ENCODE results near the gene CMTM8. TPM values are rescaled to one million over a fixed set of nuclear protein-coding genes. Genes with fewer than 3 reads are reported as not detected.

CMTM8 gene
- total RNA-seq, 1 donor = 1.1 TPM

DNA sequence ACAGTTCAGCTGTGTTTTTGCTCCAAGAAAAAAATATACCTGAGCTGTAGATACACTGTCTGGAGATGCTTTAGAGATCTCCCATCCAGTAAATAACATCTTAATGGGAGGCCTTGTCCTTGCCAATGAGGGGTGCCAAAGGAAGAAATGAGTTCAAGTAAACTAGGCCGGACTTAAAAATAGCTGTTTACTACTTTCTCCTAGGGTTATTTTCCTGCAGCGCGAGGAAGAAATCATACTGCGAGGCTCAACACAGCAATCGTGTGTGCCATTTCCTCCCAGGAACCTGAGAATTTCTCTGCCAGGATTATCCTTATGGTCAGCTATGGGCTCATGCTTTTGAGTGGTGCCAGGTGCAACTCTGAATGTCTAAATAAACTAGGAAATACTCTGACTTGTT lies 71.9 kb downstream of the CMTM8 start:
- TF ChIP-seq, protein P1, sequence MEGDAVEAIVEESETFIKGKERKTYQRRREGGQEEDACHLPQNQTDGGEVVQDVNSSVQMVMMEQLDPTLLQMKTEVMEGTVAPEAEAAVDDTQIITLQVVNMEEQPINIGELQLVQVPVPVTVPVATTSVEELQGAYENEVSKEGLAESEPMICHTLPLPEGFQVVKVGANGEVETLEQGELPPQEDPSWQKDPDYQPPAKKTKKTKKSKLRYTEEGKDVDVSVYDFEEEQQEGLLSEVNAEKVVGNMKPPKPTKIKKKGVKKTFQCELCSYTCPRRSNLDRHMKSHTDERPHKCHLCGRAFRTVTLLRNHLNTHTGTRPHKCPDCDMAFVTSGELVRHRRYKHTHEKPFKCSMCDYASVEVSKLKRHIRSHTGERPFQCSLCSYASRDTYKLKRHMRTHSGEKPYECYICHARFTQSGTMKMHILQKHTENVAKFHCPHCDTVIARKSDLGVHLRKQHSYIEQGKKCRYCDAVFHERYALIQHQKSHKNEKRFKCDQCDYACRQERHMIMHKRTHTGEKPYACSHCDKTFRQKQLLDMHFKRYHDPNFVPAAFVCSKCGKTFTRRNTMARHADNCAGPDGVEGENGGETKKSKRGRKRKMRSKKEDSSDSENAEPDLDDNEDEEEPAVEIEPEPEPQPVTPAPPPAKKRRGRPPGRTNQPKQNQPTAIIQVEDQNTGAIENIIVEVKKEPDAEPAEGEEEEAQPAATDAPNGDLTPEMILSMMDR (IDR thresholded peaks at IDR 0.05; ENCODE audit: insufficient read depth, low read length) = no peak
- H3K4me3 ChIP-seq (ENCODE audit: low read depth, low read length) = no peak overlapping the region
- DNase-seq (ENCODE audit: low read depth) = no peak

DNA sequence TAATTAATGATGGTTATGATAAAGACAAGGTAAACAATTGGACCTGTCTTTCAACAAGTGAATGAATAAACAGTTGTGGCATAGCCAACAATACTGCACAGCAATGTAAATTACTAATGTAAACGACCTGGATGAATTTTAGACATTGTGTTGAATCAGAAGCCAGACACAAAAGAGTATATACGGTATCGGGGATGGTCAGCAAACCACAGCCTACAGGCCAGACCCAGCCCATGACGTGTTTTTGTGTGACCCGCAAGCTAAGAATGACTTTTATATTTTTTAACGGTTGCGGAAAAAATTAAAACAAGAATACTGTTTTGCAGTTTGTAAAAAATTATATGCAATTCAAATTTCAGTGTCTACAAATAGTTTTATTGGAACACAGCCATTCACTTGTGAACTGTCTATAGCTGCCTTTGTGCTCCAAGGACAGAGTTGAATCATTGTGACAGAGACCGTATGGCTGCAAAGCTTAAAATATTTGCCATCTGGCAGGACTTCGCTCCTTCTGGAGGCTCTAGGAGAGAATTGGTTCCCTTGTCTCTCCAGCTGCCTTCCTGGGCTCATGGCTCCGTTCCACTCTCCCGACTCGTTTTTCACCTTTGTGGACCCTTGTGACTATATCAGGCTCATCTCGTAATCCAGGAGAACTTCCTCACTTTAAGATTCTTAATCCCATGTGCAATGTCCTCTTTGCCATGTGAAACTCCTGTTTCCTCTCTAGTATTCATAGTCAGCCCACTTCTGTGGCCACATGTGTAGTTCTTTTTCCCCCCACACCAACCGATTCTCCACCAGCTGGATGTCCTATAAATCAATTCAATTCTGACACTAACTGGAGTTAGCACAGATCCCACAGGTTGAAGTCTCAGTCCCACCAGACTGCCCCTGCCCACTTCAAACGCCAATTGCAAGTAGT lies 72.7 kb downstream of the CMTM8 start:
- no peak for DNase-seq (ENCODE audit: low read depth)
- no peak overlapping the region for H3K4me3 ChIP-seq (ENCODE audit: low read depth, low read length)
- TF ChIP-seq, protein P1 (IDR thresholded peaks at IDR 0.05; ENCODE audit: insufficient read depth, low read length) = no peak

DNA sequence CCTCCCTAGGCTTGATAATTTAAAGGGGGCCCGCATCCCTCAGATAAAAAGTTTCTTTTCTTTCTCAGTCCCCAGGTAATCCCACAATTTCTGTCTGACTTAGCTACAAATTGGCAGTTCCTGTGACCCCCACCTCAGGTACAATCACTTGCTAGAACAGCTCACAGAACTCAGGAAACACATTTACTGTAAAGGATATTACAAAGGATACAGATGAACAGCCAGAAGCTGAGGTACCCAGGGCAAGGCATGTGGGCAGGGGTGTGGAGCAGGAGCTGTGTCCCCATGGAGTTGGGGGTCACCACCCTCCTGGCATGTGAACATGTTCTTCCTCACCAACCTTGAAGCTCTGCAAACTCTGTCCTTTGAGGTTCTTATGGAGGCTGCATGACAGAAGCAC lies 73.8 kb downstream of the CMTM8 start:
- TF ChIP-seq, protein P1 (IDR thresholded peaks at IDR 0.05; ENCODE audit: insufficient read depth, low read length) = no peak
- H3K4me3 ChIP-seq (ENCODE audit: low read depth, low read length) = no peak overlapping the region
- DNase-seq (ENCODE audit: low read depth) = no peak

DNA sequence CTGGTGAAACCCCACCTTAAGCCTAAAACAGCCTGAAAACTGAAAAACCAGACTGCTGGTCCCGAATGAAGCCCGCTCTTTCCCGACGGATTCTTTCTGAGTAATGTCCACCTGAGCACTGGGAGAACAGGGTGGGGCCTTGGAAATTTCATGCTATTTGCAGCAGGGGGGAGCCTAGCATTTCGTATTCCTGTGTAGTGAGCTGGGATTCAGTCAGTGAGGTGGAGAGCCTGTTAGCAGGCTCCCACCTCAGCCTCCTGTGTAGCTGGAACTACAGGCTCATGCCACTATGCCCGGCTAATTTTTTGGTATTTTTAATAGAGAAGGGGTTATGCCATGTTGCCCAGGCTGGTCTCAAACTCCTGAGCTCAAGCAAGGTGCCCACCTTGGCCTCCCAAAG lies 74.7 kb downstream of the CMTM8 start:
- DNase-seq (ENCODE audit: low read depth) = no peak
- no peak overlapping the region for H3K4me3 ChIP-seq (ENCODE audit: low read depth, low read length)
- TF ChIP-seq, protein P1 (IDR thresholded peaks at IDR 0.05; ENCODE audit: insufficient read depth, low read length) = no peak

DNA sequence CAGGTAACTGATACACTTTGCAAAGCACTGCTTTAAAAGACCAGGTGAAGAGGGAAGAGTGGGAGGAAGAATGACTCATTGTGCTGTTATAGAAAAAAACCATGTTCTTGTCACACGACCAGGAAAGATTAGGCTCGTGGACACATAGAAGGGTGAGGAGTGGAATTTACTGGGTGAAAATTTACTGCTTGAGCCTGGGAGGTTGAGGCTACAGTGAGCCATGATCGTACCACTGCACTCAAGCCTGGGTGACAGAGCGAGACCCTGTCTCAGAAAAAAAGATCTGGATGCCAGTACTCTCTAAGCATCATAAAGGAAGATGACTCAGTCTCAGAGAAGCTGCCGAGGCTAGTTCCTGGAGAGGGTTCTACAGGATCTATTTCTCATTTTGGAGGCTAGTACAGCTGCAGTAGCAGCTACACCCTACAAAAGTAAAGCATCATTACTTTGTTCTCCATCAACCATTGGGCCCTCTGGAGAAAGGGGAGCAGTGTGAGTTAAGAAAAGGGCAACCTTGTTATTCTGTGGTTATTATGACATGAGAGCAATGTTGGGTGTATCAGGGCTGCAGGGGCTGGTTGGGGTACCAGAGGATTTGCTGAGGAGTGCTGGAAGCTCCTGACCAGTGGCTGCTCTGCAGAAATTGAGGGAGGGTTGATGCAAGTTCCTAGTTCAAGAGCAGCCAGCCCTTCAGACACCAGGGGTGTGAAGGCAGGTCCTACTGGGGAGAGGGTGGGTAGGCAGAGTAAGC lies 75.4 kb downstream of the CMTM8 start:
- TF ChIP-seq, protein P1 (IDR thresholded peaks at IDR 0.05; ENCODE audit: insufficient read depth, low read length) = no peak
- DNase-seq (ENCODE audit: low read depth) = peak; percentile 10
- no peak overlapping the region for H3K4me3 ChIP-seq (ENCODE audit: low read depth, low read length)

DNA sequence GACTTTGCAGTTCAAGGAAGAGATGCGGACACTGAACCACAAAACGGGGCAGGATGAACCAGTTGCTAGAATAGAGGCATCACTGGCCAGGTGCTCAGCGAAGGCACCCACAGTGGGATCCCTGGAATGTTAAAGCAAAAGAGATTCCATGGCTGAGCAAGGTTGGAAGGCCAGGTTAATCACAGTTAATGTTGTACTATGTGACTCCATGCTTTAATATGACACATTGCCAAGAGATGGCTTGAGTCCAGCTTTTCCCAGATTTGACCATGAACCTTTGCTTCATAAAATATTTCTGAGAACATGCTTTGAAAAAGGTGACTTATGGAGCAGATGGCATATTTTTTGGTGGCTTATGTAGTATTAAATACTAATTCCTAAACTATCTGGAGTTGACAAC lies 77.0 kb downstream of the CMTM8 start:
- TF ChIP-seq, protein P1 (IDR thresholded peaks at IDR 0.05; ENCODE audit: insufficient read depth, low read length) = no peak
- DNase-seq (ENCODE audit: low read depth) = no peak
- no peak overlapping the region for H3K4me3 ChIP-seq (ENCODE audit: low read depth, low read length)
